ENCODE measurements around the gene MB. TPM values are rescaled to one million over a fixed set of nuclear protein-coding genes. Genes with fewer than 3 reads are reported as not detected.
"Not testable (repeated sequence)": the region's sequence is repeated elsewhere in the genome, so short reads cannot be mapped to it uniquely, and the experiment has no call there.

The MB gene
- total RNA-seq, result not detected in 2 replicates

GRCh38 chr22:35617137-35617755, at the start of gene MB:
TSS of gene MB (minus strand) at chr22:35617329. CDS start at chr22:35617257, 72 bp downstream.
- DNase-seq (ENCODE audit: low read depth), result no peak
- no peak within 1 kb of the TSS for H3K4me3 ChIP-seq (ENCODE audit: low read depth, low read length)
- no peak for TF ChIP-seq CTCF (conservative IDR thresholded peaks at IDR 0.05; ENCODE audit: low read depth, low read length)

GRCh38 chr22:35666699-35667098, 49.6 kb upstream of the MB start:
- H3K4me3 ChIP-seq (ENCODE audit: low read depth, low read length); DNase-seq (ENCODE audit: low read depth): not testable (repeated sequence)

GRCh38 chr22:35664955-35665587, 47.9 kb upstream of the MB start:
- no peak for DNase-seq (ENCODE audit: low read depth)
- TF ChIP-seq CTCF (conservative IDR thresholded peaks at IDR 0.05; ENCODE audit: low read depth, low read length), result no peak

GRCh38 chr22:35663371-35663770, 46.2 kb upstream of the MB start:
- TF ChIP-seq CTCF (conservative IDR thresholded peaks at IDR 0.05; ENCODE audit: low read depth, low read length), result no peak
- H3K4me3 ChIP-seq (ENCODE audit: low read depth, low read length), result peak overlapping the region; percentile 9
- DNase-seq (ENCODE audit: low read depth), result no peak

More at GRCh38 chr22:35664955-35665587, 47.9 kb upstream of the MB start:
- H3K4me3 ChIP-seq (ENCODE audit: low read depth, low read length), result no peak overlapping the region

GRCh38 chr22:35662914-35663313, 45.8 kb upstream of the MB start:
- no peak for TF ChIP-seq CTCF (conservative IDR thresholded peaks at IDR 0.05; ENCODE audit: low read depth, low read length)
- no peak overlapping the region for H3K4me3 ChIP-seq (ENCODE audit: low read depth, low read length)
- DNase-seq (ENCODE audit: low read depth), result no peak

GRCh38 chr22:35661464-35661863, 44.3 kb upstream of the MB start:
- no peak for TF ChIP-seq CTCF (conservative IDR thresholded peaks at IDR 0.05; ENCODE audit: low read depth, low read length)
- DNase-seq (ENCODE audit: low read depth), result no peak

GRCh38 chr22:35660291-35661127, 43.4 kb upstream of the MB start:
- H3K4me3 ChIP-seq (ENCODE audit: low read depth, low read length), result no peak overlapping the region
- DNase-seq (ENCODE audit: low read depth), result no peak
- TF ChIP-seq CTCF (conservative IDR thresholded peaks at IDR 0.05; ENCODE audit: low read depth, low read length), result no peak

More at GRCh38 chr22:35661464-35661863, 44.3 kb upstream of the MB start:
- H3K4me3 ChIP-seq (ENCODE audit: low read depth, low read length), result no peak overlapping the region
